WTC11 (cell line): ENCODE measurements around the gene DECR2. TPM values are rescaled to one million over a fixed set of nuclear protein-coding genes. Genes with fewer than 3 reads are reported as not detected.
"Not testable (repeated sequence)": the region's sequence is repeated elsewhere in the genome, so short reads cannot be mapped to it uniquely, and the experiment has no call there.

Source experiments
- ATAC-seq: fragments of 200-7000 bp; cut with Tn5 transposase; 2 replicates; pipeline ENCODE4 v1.10.0; 2021; ENCODE audit warnings: mild to moderate bottlenecking, moderate library complexity
- CTCF ChIA-PET: fragments of 300-600 bp; sonication (Branson Sonifier 250); formaldehyde crosslinking; loops from one replicate; lab custom pipeline; 2021; ENCODE audit warnings: antibody characterized with exemption; lab: Charles Lee
- POLR2A ChIA-PET: fragments of 350-600 bp; sonication (Branson Sonifier 250); formaldehyde crosslinking; loops from one replicate; lab custom pipeline; 2021; ENCODE audit warnings: antibody characterized with exemption; lab: Charles Lee
- DNase-seq: peaks from one replicate; pipeline ENCODE4 v3.0.0; 2021; ENCODE audit warnings: low spot score
- H3K27ac Mint-ChIP-seq: 2 replicates; pipeline ENCODE4 v1.8.0; 2021; ENCODE audit warnings: mixed read lengths
- H3K27me3 Mint-ChIP-seq: 2 replicates; pipeline ENCODE4 v1.8.0; 2021; ENCODE audit warnings: low read depth, mild to moderate bottlenecking, moderate library complexity, mixed read lengths
- H3K36me3 Mint-ChIP-seq: 2 replicates; pipeline ENCODE4 v1.8.0; 2021; ENCODE audit warnings: mixed read lengths
- H3K4me1 Mint-ChIP-seq: 2 replicates; pipeline ENCODE4 v1.8.0; 2022; ENCODE audit warnings: mixed read lengths
- H3K4me3 Mint-ChIP-seq: 2 replicates; pipeline ENCODE4 v1.8.0; 2021; ENCODE audit warnings: mild to moderate bottlenecking, moderate library complexity, mixed read lengths
- H3K9me3 Mint-ChIP-seq: 2 replicates; pipeline ENCODE4 v1.8.0; 2021; ENCODE audit warnings: mixed read lengths
- ATF1 ChIP-seq: sonication (generic); formaldehyde crosslinking; IDR thresholded peaks from 2 replicates; pipeline ENCODE4 v1.8.1; 2023; ENCODE audit warnings: mild to moderate bottlenecking, moderate library complexity, missing genetic modification reagents
- ATF2 ChIP-seq: sonication (generic); formaldehyde crosslinking; IDR thresholded peaks from 2 replicates; pipeline ENCODE4 v1.8.1; 2022; ENCODE audit warnings: low read depth, missing genetic modification reagents, borderline replicate concordance
- ATF3 ChIP-seq: sonication (generic); formaldehyde crosslinking; conservative IDR thresholded peaks from 2 replicates; pipeline ENCODE4 v1.8.1; 2022; ENCODE audit warnings: mild to moderate bottlenecking, missing genetic modification reagents
- CREB1 ChIP-seq: sonication (generic); formaldehyde crosslinking; IDR thresholded peaks from 2 replicates; pipeline ENCODE4 v1.8.0; 2023; ENCODE audit warnings: mild to moderate bottlenecking, missing genetic modification reagents
- FOXP1 ChIP-seq: sonication (generic); formaldehyde crosslinking; IDR thresholded peaks from 2 replicates; pipeline ENCODE4 v1.8.0; 2022; ENCODE audit warnings: missing genetic modification reagents, mild to moderate bottlenecking, moderate library complexity, borderline replicate concordance
- GRHL2 ChIP-seq: fragments of 250-450 bp; sonication (Bioruptor Pico); IDR thresholded peaks from 2 replicates; pipeline ENCODE4 v1.8.0; 2022; ENCODE audit warnings: mild to moderate bottlenecking, moderate library complexity; ENCODE audit not compliant: insufficient replicate concordance, severe bottlenecking
- IRF2 ChIP-seq: sonication (generic); formaldehyde crosslinking; IDR thresholded peaks from 2 replicates; pipeline ENCODE4 v1.8.0; 2022; ENCODE audit warnings: low read depth, missing genetic modification reagents, borderline replicate concordance
- MAX ChIP-seq: sonication (generic); formaldehyde crosslinking; IDR thresholded peaks from 2 replicates; pipeline ENCODE4 v1.8.0; 2022; ENCODE audit warnings: mild to moderate bottlenecking, missing genetic modification reagents
- MYBL2 ChIP-seq: sonication (generic); formaldehyde crosslinking; IDR thresholded peaks from 2 replicates; pipeline ENCODE4 v1.8.1; 2023; ENCODE audit warnings: mild to moderate bottlenecking, moderate library complexity, missing genetic modification reagents
- SMAD3 ChIP-seq: sonication (generic); formaldehyde crosslinking; IDR thresholded peaks from 2 replicates; pipeline ENCODE4 v1.8.0; 2022; ENCODE audit warnings: missing genetic modification reagents, mild to moderate bottlenecking, borderline replicate concordance
- SOX15 ChIP-seq: fragments of 250-450 bp; sonication (Bioruptor Pico); IDR thresholded peaks from 2 replicates; pipeline ENCODE4 v1.9.0; 2021; ENCODE audit warnings: mild to moderate bottlenecking
- SP1 ChIP-seq: sonication (generic); formaldehyde crosslinking; conservative IDR thresholded peaks from 2 replicates; pipeline ENCODE4 v1.8.1; 2022; ENCODE audit warnings: missing genetic modification reagents
- TCF7 ChIP-seq: sonication (generic); formaldehyde crosslinking; IDR thresholded peaks from 2 replicates; pipeline ENCODE4 v1.8.0; 2022; ENCODE audit warnings: mild to moderate bottlenecking, low read depth, missing genetic modification reagents, moderate library complexity
- TEAD4 ChIP-seq: sonication (generic); formaldehyde crosslinking; IDR thresholded peaks from 2 replicates; pipeline ENCODE4 v1.8.0; 2022; ENCODE audit warnings: mild to moderate bottlenecking, missing genetic modification reagents
- TP53 ChIP-seq: sonication (generic); formaldehyde crosslinking; IDR thresholded peaks from 2 replicates; pipeline ENCODE4 v1.8.1; 2023; ENCODE audit warnings: mild to moderate bottlenecking, missing genetic modification reagents
- ZBTB21 ChIP-seq: sonication (generic); formaldehyde crosslinking; IDR thresholded peaks from 2 replicates; pipeline ENCODE4 v1.8.1; 2023; ENCODE audit warnings: mild to moderate bottlenecking, missing genetic modification reagents, borderline replicate concordance
- ZMAT4 ChIP-seq: fragments of 250-450 bp; sonication (Bioruptor Pico); IDR thresholded peaks from 2 replicates; pipeline ENCODE4 v1.9.0; 2021; ENCODE audit warnings: mild to moderate bottlenecking
- ZNF121 ChIP-seq: sonication (generic); formaldehyde crosslinking; IDR thresholded peaks from 2 replicates; pipeline ENCODE4 v1.8.0; 2023; ENCODE audit warnings: missing genetic modification reagents
- ZNF317 ChIP-seq: sonication (generic); formaldehyde crosslinking; IDR thresholded peaks from 2 replicates; pipeline ENCODE4 v1.8.1; 2023; ENCODE audit warnings: low read depth, mild to moderate bottlenecking, moderate library complexity, missing genetic modification reagents, borderline replicate concordance
- ZNF396 ChIP-seq: fragments of 250-450 bp; sonication (Bioruptor Pico); IDR thresholded peaks from 2 replicates; pipeline ENCODE4 v1.8.0; 2021; ENCODE audit warnings: mild to moderate bottlenecking, moderate library complexity, borderline replicate concordance
- ZNF423 ChIP-seq: fragments of 250-450 bp; sonication (Bioruptor Pico); IDR thresholded peaks from 2 replicates; pipeline ENCODE4 v2.1.2; 2022; ENCODE audit warnings: mild to moderate bottlenecking, moderate library complexity
- ZNF671 ChIP-seq: fragments of 250-450 bp; sonication (Bioruptor Pico); IDR thresholded peaks from 2 replicates; pipeline ENCODE4 v1.8.0; 2021; ENCODE audit warnings: mild to moderate bottlenecking
- total RNA-seq: library from RNA; stranded (reverse); gene quantifications from 3 replicates; pipeline ENCODE4 v1.2.3, GENCODE V29; 2021

The DECR2 gene
- total RNA-seq, 1 experiment from 2014 or later = 43.6 TPM

GRCh38 chr16:383326-384051 is 18.2 kb upstream of the DECR2 start (continued):
- TF ChIP-seq ATF2 (CRISPR knock-in tag) (no peak), GRHL2 (CRISPR knock-in tag) (no peak), MYBL2 (peak; percentile 87), CREB1 (CRISPR knock-in tag) (no peak), ZNF423 (peak; percentile 97), TEAD4 (CRISPR knock-in tag) (no peak), SMAD3 (peak; percentile 87; the same call in 1 of the 2 replicates), ATF3 (CRISPR knock-in tag) (no peak)
- TF ChIP-seq, all 79 proteins: peak for 24

GRCh38 chr16:386641-387156 is 15.0 kb upstream of the DECR2 start:
- Mint-ChIP-seq H3K27me3 (no peaks in the 10 kb centered on the region), H3K4me1 (peaks cover 43% of the 10 kb centered on the region), H3K36me3 (peaks cover 5% of the 10 kb centered on the region), H3K27ac (peak overlapping the region; percentile 93; the same call in 1 of the 2 replicates), H3K9me3 (no peaks in the 10 kb centered on the region), H3K4me3 (no peak overlapping the region)
- POLR2A ChIA-PET = no interaction called here
- CTCF ChIA-PET = interaction anchor here (0.6 to 1.8 kb wide), 16 partner anchors 9 to 281 kb away, joined by 3 to 8 read pairs (median 4); no protein-coding TSS in a partner anchor
- no peak for ATAC-seq
- no peak for TF ChIP-seq MAX
- TF ChIP-seq SOX15 (CRISPR knock-in tag) = no peak
- TF ChIP-seq SP1 = no peak
- no peak for TF ChIP-seq ZNF396 (CRISPR knock-in tag)
- TF ChIP-seq ZNF121 = no peak
- TF ChIP-seq ZNF671 (CRISPR knock-in tag) = no peak
- no peak for TF ChIP-seq IRF2 (CRISPR knock-in tag)
- DNase-seq = no peak

- POLR2A ChIA-PET, H3K9me3 Mint-ChIP-seq, DNase-seq, H3K4me3 Mint-ChIP-seq, H3K27me3 Mint-ChIP-seq, CTCF ChIA-PET, ATAC-seq: not testable (repeated sequence)
- Mint-ChIP-seq H3K27ac (peak overlapping the region; percentile 20), H3K36me3 (peaks cover 16% of the 10 kb centered on the region), H3K4me1 (peaks cover 43% of the 10 kb centered on the region)
Measured at GRCh38 chr16:387761-388666, 13.7 kb upstream of the DECR2 start.

DNA sequence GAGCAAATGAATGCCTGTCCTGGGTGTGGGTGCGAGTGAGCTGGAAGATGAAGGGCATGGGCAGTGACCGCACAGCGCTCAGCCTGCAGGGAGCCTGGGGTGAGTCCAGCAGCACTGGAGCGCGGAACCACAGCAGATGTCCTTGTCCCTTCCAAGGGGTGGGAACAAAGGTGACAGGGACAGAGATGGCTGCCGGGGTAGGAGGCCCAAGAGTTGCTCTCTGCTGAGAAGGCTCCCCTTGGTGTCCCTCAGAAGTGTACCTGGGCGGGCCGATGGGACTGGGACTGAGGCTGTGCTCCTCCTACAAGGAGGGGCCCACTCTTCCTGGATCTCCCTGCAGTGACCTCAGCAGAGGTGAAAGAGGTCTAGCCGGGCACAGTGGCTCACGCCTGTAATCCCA is 12.3 kb upstream of the DECR2 start:
- POLR2A ChIA-PET = interaction anchor here (0.6 kb wide), 1 partner anchor 1154 kb away, joined by 4 read pairs; no protein-coding TSS in a partner anchor
- no peak overlapping the region for H3K27ac Mint-ChIP-seq
- peaks cover 5% of the 10 kb centered on the region for H3K9me3 Mint-ChIP-seq

More for the DNA sequence above, 12.3 kb upstream of the DECR2 start:
- Mint-ChIP-seq H3K4me1 (peaks cover 30% of the 10 kb centered on the region), H3K27me3 (no peaks in the 10 kb centered on the region), H3K36me3 (peaks cover 17% of the 10 kb centered on the region), H3K4me3 (no peak overlapping the region)
- CTCF ChIA-PET = interaction anchor here (1.2 kb wide), 1 partner anchor 27 kb away, joined by 3 read pairs; no protein-coding TSS in a partner anchor
- DNase-seq = no peak
- ATAC-seq = peak; percentile 23; the same call in 1 of the 2 replicates
- TF ChIP-seq FOXP1 (CRISPR knock-in tag) = no peak
- no peak for TF ChIP-seq ZNF671 (CRISPR knock-in tag)
- TF ChIP-seq ZNF317 (CRISPR knock-in tag) = no peak
- TF ChIP-seq ZMAT4 (CRISPR knock-in tag) = no peak
- TF ChIP-seq ATF1 (CRISPR knock-in tag) = no peak
- TF ChIP-seq TEAD4 (CRISPR knock-in tag) = no peak
- no peak for TF ChIP-seq ZBTB21 (CRISPR knock-in tag)
- no peak for TF ChIP-seq TCF7 (CRISPR knock-in tag)
- no peak for TF ChIP-seq TP53 (CRISPR knock-in tag)
